ENCODE results near the gene PGAP6. TPM values are rescaled to one million over a fixed set of nuclear protein-coding genes. Genes with fewer than 3 reads are reported as not detected.
A peak's percentile ranks its signal among the peaks of the same experiment; 100 is the strongest.

Gene PGAP6
- total and polyA plus RNA-seq, 2 of the 13 experiments (the other 11 are each of a cell fraction or from before 2014, with no cell fraction given): 52.7 to 136 TPM

DNA sequence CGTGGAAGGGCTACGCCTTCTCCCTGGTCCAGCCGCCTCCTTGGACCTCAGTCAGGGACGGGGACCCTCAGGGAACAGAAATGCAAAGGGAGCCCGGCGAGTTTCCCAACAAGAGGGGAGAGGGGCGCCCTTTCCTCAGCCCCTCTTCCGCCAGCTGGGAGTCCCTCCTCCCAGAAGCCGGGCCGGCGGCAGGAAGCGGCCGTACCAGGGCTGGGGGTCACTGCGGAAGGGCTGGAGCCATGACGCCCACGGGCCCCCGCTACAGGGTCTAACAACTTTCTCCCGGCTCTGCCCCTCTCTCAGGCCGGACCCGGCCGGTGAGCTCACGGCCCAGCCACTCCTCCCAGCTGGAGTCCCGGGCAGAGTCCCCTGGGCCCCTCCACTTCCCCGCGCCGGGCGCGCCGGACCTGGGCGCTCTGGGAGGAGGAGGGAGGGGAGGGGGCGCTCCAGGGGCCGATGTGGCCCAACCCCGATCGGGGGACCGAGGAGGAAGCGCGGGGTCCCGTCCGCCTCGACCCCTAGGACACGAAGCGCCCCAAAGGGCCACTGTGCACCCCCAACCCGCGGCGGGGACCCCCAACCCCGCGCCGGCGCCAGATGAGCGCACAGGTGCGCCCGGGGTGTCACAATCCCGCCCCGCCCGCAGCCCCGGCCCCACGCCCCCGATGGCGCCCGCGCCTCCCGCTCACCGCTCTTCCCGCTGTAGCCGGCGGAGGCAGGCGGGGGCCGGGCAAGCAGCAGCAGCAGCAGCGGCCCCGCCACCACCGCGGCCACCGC lies 578 bp downstream of the PGAP6 start (continued):
- TF ChIP-seq THRA (CRISPR knock-in tag; IDR thresholded peaks at IDR 0.05; ENCODE audit: borderline replicate concordance) (no peak), TBX3 (IDR thresholded peaks at IDR 0.05; ENCODE audit: borderline replicate concordance) (no peak), BCLAF1 (IDR thresholded peaks at IDR 0.05) (no peak), ZNF414 (CRISPR knock-in tag; IDR thresholded peaks at IDR 0.05) (no peak), ZNF792 (CRISPR knock-in tag; IDR thresholded peaks at IDR 0.05) (no peak), AGO2 (optimal IDR thresholded peaks at IDR 0.05; ENCODE audit: low read depth, low read length) (peak; percentile 37), ZNF292 (CRISPR knock-in tag; IDR thresholded peaks at IDR 0.05; ENCODE audit: borderline replicate concordance, low read depth) (no peak), ETV6 (CRISPR knock-in tag; conservative IDR thresholded peaks at IDR 0.05) (peak; percentile 46), MLLT10 (CRISPR knock-in tag; IDR thresholded peaks at IDR 0.05) (no peak), SMYD3 (CRISPR knock-in tag; IDR thresholded peaks at IDR 0.05) (no peak), ZNF180 (CRISPR knock-in tag; IDR thresholded peaks at IDR 0.05; ENCODE audit: borderline replicate concordance, low read depth) (no peak), SETDB1 (CRISPR knock-in tag; IDR thresholded peaks at IDR 0.05; ENCODE audit: borderline replicate concordance) (no peak), ZNF674 (CRISPR knock-in tag; IDR thresholded peaks at IDR 0.05; ENCODE audit: low read depth) (no peak), REPIN1 (CRISPR knock-in tag; IDR thresholded peaks at IDR 0.05; ENCODE audit: borderline replicate concordance, low read depth) (no peak), SMAD9 (CRISPR knock-in tag; IDR thresholded peaks at IDR 0.05) (no peak)
- TF ChIP-seq, protein P1, sequence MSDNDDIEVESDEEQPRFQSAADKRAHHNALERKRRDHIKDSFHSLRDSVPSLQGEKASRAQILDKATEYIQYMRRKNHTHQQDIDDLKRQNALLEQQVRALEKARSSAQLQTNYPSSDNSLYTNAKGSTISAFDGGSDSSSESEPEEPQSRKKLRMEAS (IDR thresholded peaks at IDR 0.05): peak; percentile 35
- TF ChIP-seq, protein P2, sequence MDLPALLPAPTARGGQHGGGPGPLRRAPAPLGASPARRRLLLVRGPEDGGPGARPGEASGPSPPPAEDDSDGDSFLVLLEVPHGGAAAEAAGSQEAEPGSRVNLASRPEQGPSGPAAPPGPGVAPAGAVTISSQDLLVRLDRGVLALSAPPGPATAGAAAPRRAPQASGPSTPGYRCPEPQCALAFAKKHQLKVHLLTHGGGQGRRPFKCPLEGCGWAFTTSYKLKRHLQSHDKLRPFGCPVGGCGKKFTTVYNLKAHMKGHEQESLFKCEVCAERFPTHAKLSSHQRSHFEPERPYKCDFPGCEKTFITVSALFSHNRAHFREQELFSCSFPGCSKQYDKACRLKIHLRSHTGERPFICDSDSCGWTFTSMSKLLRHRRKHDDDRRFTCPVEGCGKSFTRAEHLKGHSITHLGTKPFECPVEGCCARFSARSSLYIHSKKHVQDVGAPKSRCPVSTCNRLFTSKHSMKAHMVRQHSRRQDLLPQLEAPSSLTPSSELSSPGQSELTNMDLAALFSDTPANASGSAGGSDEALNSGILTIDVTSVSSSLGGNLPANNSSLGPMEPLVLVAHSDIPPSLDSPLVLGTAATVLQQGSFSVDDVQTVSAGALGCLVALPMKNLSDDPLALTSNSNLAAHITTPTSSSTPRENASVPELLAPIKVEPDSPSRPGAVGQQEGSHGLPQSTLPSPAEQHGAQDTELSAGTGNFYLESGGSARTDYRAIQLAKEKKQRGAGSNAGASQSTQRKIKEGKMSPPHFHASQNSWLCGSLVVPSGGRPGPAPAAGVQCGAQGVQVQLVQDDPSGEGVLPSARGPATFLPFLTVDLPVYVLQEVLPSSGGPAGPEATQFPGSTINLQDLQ (CRISPR knock-in tag; IDR thresholded peaks at IDR 0.05): no peak
- TF ChIP-seq, protein P3, sequence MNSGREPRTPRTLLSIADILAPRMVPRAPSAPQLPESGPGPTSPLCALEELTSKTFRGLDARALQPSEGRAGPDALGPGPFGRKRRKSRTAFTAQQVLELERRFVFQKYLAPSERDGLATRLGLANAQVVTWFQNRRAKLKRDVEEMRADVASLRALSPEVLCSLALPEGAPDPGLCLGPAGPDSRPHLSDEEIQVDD (CRISPR knock-in tag; IDR thresholded peaks at IDR 0.05; ENCODE audit: borderline replicate concordance): no peak
- TF ChIP-seq, protein P4, sequence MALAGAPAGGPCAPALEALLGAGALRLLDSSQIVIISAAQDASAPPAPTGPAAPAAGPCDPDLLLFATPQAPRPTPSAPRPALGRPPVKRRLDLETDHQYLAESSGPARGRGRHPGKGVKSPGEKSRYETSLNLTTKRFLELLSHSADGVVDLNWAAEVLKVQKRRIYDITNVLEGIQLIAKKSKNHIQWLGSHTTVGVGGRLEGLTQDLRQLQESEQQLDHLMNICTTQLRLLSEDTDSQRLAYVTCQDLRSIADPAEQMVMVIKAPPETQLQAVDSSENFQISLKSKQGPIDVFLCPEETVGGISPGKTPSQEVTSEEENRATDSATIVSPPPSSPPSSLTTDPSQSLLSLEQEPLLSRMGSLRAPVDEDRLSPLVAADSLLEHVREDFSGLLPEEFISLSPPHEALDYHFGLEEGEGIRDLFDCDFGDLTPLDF (CRISPR knock-in tag; IDR thresholded peaks at IDR 0.05): no peak
